Mammary epithelial cell (primary cell): ENCODE data around the gene SNX21.

Source experiments
- EZH2 ChIP-seq: IDR thresholded peaks from 2 replicates; pipeline ENCODE4 v1.6.1; 2012; ENCODE audit warnings: low read length, inconsistent platforms, borderline replicate concordance
- TF ChIP-seq, protein P1 (sequence below), 2 donors: IDR thresholded peaks in 1 of 2; conservative IDR thresholded peaks in 1 of 2; 2 replicates each; pipeline ENCODE4 v1.5.1; 2011 to 2012; ENCODE audit warnings: inconsistent platforms in 2 of 2, low read length in 2 of 2, mild to moderate bottlenecking in 2 of 2, control low read depth in 1 of 2, low read depth in 1 of 2; ENCODE audit not compliant: insufficient read depth in 1 of 2; ENCODE audit errors: extremely low read depth in 1 of 2

DNA sequence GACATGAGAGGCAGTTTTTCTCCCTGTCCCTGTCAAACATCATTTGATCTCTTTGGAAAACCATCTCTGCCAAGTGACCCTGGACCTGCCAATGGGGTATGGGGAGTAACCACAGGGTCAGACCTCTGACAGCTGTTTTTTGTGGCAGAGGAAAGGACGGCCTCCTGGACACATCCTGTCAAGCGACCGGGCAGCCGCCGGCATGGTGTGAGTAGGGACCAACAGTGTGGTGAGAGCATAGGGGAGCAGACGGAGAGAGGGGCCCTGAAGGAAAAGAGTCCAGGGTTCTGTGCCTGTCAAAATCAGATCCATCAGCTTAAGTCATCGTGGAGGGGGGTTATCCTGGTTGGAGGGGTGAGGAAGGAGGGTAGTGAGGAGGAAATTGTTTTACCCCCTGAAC lies 31.7 kb upstream of the SNX21 start:
- TF ChIP-seq, protein P1, sequence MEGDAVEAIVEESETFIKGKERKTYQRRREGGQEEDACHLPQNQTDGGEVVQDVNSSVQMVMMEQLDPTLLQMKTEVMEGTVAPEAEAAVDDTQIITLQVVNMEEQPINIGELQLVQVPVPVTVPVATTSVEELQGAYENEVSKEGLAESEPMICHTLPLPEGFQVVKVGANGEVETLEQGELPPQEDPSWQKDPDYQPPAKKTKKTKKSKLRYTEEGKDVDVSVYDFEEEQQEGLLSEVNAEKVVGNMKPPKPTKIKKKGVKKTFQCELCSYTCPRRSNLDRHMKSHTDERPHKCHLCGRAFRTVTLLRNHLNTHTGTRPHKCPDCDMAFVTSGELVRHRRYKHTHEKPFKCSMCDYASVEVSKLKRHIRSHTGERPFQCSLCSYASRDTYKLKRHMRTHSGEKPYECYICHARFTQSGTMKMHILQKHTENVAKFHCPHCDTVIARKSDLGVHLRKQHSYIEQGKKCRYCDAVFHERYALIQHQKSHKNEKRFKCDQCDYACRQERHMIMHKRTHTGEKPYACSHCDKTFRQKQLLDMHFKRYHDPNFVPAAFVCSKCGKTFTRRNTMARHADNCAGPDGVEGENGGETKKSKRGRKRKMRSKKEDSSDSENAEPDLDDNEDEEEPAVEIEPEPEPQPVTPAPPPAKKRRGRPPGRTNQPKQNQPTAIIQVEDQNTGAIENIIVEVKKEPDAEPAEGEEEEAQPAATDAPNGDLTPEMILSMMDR (conservative IDR thresholded peaks at IDR 0.05 in 1 of 2, IDR thresholded peaks at IDR 0.05 in 1 of 2; ENCODE audit: extremely low read depth in 1 of 2, insufficient read depth in 1 of 2, low read depth in 1 of 2, low read length in 2 of 2), result no peak
- TF ChIP-seq EZH2, result no peak
